ENCODE results near the gene CRYBG1. TPM values are rescaled to one million over a fixed set of nuclear protein-coding genes. Genes with fewer than 3 reads are reported as not detected.

Gene CRYBG1
- total and polyA plus RNA-seq, 2 of the 4 experiments (the other 2 are of a cell fraction) = 0.38 to 1.1 TPM

DNA sequence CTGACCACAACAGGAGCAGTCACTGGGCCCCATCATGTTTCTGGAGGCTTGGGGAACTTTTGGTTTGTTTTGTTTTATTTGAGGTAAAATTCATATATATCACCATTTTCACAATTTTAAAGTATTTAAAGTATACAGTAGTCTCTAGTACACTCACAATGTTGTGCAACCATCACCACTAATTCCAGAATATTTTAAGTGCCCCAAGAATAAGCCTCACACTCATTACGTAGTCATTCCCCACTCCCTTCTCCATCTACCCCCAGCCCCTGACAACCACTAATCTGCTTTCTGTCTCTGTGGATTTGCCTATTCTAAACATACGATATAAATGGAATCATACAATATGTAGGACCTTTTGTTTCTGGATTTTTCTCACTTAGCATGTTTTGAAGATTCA, 239.8 kb downstream of the CRYBG1 start:
- ChIA-PET POLR2A (ENCODE audit: unreplicated experiment) (no interaction called here), CTCF (no interaction called here)
- DNase-seq (peak; percentile 31), ATAC-seq (ENCODE audit: low read depth) (peak; percentile 44)
- Histone ChIP-seq H3K9ac (ENCODE audit: low read depth, low read length) (no peak overlapping the region), H3K27me3 (ENCODE audit: control insufficient read depth, insufficient read depth, low read length) (no peaks in the 10 kb centered on the region), H3K4me3 (ENCODE audit: insufficient read depth, low read depth, low read length) (no peak overlapping the region), H3K18ac (ENCODE audit: low read depth, low read length) (no peak overlapping the region), H4K5ac (ENCODE audit: low read depth, low read length) (no peak overlapping the region), H3K4me2 (ENCODE audit: low read depth, low read length) (no peak overlapping the region), H3K4me1 (ENCODE audit: control insufficient read depth, insufficient read depth, low read length) (peaks cover 3% of the 10 kb centered on the region; the same call in 1 of the 2 replicates), H3K9me1 (ENCODE audit: insufficient read depth, low read length) (no peaks in the 10 kb centered on the region), H4K91ac (ENCODE audit: insufficient read depth, low read depth, low read length) (no peak overlapping the region), H3K4ac (ENCODE audit: low read depth, low read length) (no peak overlapping the region), H4K20me1 (ENCODE audit: insufficient read depth, low read length) (no peaks in the 10 kb centered on the region), H3K36me3 (ENCODE audit: control insufficient read depth, insufficient read depth, low read length) (no peaks in the 10 kb centered on the region), H2AK9ac (replicated peaks; ENCODE audit: low read depth, low read length, poor library complexity) (no peak overlapping the region), H3K9me3 (ENCODE audit: control insufficient read depth, insufficient read depth, low read length) (no peaks in the 10 kb centered on the region), H4K8ac (ENCODE audit: low read depth in 2 of 2, low read length in 2 of 2) (no peak overlapping the region), H3K27ac (ENCODE audit: insufficient read depth, low read length) (no peak overlapping the region), H2AK5ac (ENCODE audit: low read depth, low read length) (no peak overlapping the region), H2BK120ac (ENCODE audit: low read depth, low read length) (no peak overlapping the region), H3K23ac (ENCODE audit: low read depth, low read length) (no peak overlapping the region), H2BK5ac (ENCODE audit: low read depth, low read length, poor library complexity, severe bottlenecking) (no peak overlapping the region), H2AFZ (replicated peaks; ENCODE audit: low read length, poor library complexity) (no peak overlapping the region), H3K56ac (ENCODE audit: extremely low read depth, insufficient read depth, low read length) (no peak overlapping the region), H3K79me1 (ENCODE audit: low read depth in 1 of 2, low read length in 2 of 2) (no peaks in the 10 kb centered on the region), H2BK15ac (ENCODE audit: low read depth, low read length) (no peak overlapping the region), H3K14ac (replicated peaks; ENCODE audit: low read depth, low read length) (no peak overlapping the region), H2BK20ac (ENCODE audit: low read depth, low read length) (no peak overlapping the region)
- intact Hi-C loops (cut with micrococcal nuclease) (no loop called here), dilution Hi-C loops (cut with HindIII; ENCODE audit: low sequenced_read_pairs, unreplicated experiment) (no loop called here), in situ Hi-C loops (cut with MboI; ENCODE audit: low sequenced_read_pairs) (no loop called here)
- no TSS peak for BruUV-seq (replicated peaks)
- peak; percentile 74 for TF ChIP-seq CEBPB (IDR thresholded peaks at IDR 0.05; ENCODE audit: low read depth, low read length)
- no peak for TF ChIP-seq NFE2L2 (IDR thresholded peaks at IDR 0.05; ENCODE audit: low read depth, low read length)
- no CpG with 5 or more reads among the region's 2 CpGs for WGBS, 2 experiments (ENCODE audit: extremely low coverage in 2 of 2, insufficient read length in 1 of 2)

All from IMR-90 (cell line).